ENCODE data around the gene KRTAP5-2. TPM values are rescaled to one million over a fixed set of nuclear protein-coding genes. Genes with fewer than 3 reads are reported as not detected.

The KRTAP5-2 gene
- total and polyA plus RNA-seq, 2 experiments from 2014 or later: not detected

DNA sequence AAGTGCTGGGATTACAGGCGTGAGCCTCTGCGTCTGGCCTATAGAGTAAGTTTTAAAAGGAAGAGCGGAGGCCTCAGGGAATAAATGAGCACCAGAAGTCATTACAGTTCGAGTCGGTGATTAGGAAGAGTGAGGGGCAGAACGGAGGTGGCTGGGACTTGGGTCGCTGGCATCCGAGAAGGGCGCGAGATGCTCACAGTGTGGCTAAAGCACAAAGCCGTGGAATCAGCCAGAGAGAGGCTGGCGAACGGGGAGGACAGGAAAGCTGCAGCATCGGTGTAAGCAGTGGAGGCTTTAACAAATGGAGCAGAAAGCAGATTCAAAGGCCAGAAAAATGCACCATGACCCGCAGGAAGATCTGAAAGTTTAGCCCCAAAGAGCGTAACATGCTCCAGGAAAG lies 26.5 kb upstream of the KRTAP5-2 start:
- no peaks in the 10 kb centered on the region for H3K36me3 ChIP-seq (ENCODE audit: low read depth)
- H3K4me2 ChIP-seq (ENCODE audit: unreplicated experiment): no peak overlapping the region
- H3K9ac ChIP-seq: no peak overlapping the region
- H3K4me3 ChIP-seq: no peak overlapping the region
- H4K20me1 ChIP-seq (ENCODE audit: insufficient read depth): no peaks in the 10 kb centered on the region
- no peak overlapping the region for H2AFZ ChIP-seq
- 60% methylated on average over 16 of the region's 16 CpGs for WGBS, 2 experiments (ENCODE audit: low coverage in 1 of 2, low lambda C conversion rate in 2 of 2, missing lambda C conversion rate in 2 of 2)
- no peaks in the 10 kb centered on the region for H3K79me2 ChIP-seq (ENCODE audit: insufficient read depth)
- TF ChIP-seq EZH2phosphoT487 (IDR thresholded peaks at IDR 0.05; ENCODE audit: insufficient read depth, low read depth) (no peak), EZH2 (IDR thresholded peaks at IDR 0.05; ENCODE audit: insufficient read depth, poor library complexity, severe bottlenecking) (no peak)
- peaks cover 65% of the 10 kb centered on the region for H3K27me3 ChIP-seq (replicated peaks; ENCODE audit: insufficient read depth)
- H3K9me3 ChIP-seq (ENCODE audit: low read depth): no peaks in the 10 kb centered on the region
- no peaks in the 10 kb centered on the region for H3F3A ChIP-seq (ENCODE audit: insufficient read depth)
- DNase-seq: no peak
- H3K9me2 ChIP-seq (ENCODE audit: insufficient read depth): no peaks in the 10 kb centered on the region
- in situ Hi-C loops (cut with MboI): no loop called here
- H3K27ac ChIP-seq: no peak overlapping the region
- H3K4me1 ChIP-seq (ENCODE audit: insufficient read depth): no peaks in the 10 kb centered on the region

DNA sequence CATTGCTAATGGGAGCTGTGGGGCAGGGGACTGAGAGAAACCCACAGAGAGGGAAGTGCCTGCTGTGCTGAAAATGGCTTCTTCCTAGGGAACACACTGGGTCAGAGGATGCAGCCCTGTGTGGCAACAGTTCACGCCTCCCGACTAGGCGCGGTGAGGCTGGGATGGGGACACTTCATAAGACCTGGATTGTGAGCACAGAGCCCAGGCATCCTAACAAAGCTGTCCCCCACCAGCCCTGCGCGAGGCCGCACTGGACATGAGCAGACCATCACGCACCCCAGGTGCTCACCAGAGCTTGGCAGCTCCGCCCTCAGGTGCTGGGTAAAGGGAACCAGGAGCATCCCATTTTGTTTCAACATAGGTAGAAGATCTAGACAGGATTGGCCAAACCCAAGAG lies 25.6 kb upstream of the KRTAP5-2 start:
- H3K27me3 ChIP-seq (replicated peaks; ENCODE audit: insufficient read depth): peaks cover 61% of the 10 kb centered on the region

DNA sequence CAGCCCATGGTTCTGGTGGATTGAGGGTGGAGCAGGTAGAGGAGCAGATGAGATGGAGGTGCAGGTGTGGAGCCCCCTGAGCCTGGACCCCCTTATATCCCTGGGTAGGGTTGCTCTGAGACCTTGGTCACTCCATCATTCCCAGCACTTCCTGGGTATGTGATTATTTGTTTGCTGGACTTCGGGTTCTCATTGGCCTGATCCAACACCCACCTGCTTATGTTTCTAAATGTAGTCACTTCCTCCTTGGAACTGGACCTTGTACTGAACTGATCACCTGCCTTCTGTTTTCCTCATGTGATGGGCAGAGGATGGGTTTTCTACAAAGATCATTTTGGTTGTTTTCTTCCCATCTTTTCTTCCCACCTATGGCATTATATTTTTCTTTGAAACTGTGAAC lies 24.0 kb upstream of the KRTAP5-2 start, which contains the start of gene KRTAP5-4:
TSS of gene KRTAP5-4 (minus strand) at position 53 of the 400 bp plus-strand sequence. CDS start at position 8, 45 bp downstream.
- peaks cover 57% of the 10 kb centered on the region for H3K27me3 ChIP-seq (replicated peaks; ENCODE audit: insufficient read depth)
- in situ Hi-C loops (cut with MboI): no loop called here
- 41 to 44% methylated on average over 1 of the region's 1 CpG for WGBS, 2 experiments (ENCODE audit: low coverage in 1 of 2, low lambda C conversion rate in 2 of 2, missing lambda C conversion rate in 2 of 2)

More for the DNA sequence above, 25.6 kb upstream of the KRTAP5-2 start:
- 42 to 47% methylated on average over 9 of the region's 9 CpGs for WGBS, 2 experiments (ENCODE audit: low coverage in 1 of 2, low lambda C conversion rate in 2 of 2, missing lambda C conversion rate in 2 of 2)
- no peak overlapping the region for H3K9ac ChIP-seq
- no peaks in the 10 kb centered on the region for H3K9me3 ChIP-seq (ENCODE audit: low read depth)
- H3K27ac ChIP-seq: no peak overlapping the region
- H3K79me2 ChIP-seq (ENCODE audit: insufficient read depth): no peaks in the 10 kb centered on the region
- H2AFZ ChIP-seq: no peak overlapping the region
- no peaks in the 10 kb centered on the region for H3K36me3 ChIP-seq (ENCODE audit: low read depth)
- TF ChIP-seq EZH2 (IDR thresholded peaks at IDR 0.05; ENCODE audit: insufficient read depth, poor library complexity, severe bottlenecking): no peak
- TF ChIP-seq EZH2phosphoT487 (IDR thresholded peaks at IDR 0.05; ENCODE audit: insufficient read depth, low read depth): no peak
- H3K4me1 ChIP-seq (ENCODE audit: insufficient read depth): no peaks in the 10 kb centered on the region
- no peaks in the 10 kb centered on the region for H4K20me1 ChIP-seq (ENCODE audit: insufficient read depth)
- H3K9me2 ChIP-seq (ENCODE audit: insufficient read depth): no peaks in the 10 kb centered on the region
- no peak overlapping the region for H3K4me2 ChIP-seq (ENCODE audit: unreplicated experiment)
- no peaks in the 10 kb centered on the region for H3F3A ChIP-seq (ENCODE audit: insufficient read depth)
- no peak for DNase-seq
- in situ Hi-C loops (cut with MboI): no loop called here
- no peak overlapping the region for H3K4me3 ChIP-seq

DNA sequence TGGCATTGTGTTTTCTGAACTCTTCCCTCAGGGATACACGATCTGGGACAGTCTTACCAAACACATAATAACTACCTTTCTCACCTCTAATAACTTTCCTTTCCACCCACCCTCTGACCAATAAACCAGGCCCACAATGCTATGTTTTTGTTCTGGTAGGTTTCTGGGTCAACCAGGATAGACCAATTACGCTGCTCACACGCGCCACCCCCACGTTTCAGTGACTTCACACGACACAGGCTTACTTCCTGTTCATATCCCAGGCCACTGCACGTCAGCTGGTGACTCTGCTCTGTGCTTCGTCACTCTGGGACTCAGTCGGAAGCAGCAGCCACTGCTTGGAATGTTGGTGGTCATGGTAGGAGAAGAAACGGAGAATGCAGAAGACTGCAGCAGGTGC lies 21.4 kb upstream of the KRTAP5-2 start:
- TF ChIP-seq EZH2 (IDR thresholded peaks at IDR 0.05; ENCODE audit: insufficient read depth, poor library complexity, severe bottlenecking): no peak
- Histone ChIP-seq H3K4me2 (ENCODE audit: unreplicated experiment) (no peak overlapping the region), H3K9ac (no peak overlapping the region), H3K4me1 (ENCODE audit: insufficient read depth) (no peaks in the 10 kb centered on the region), H4K20me1 (ENCODE audit: insufficient read depth) (no peaks in the 10 kb centered on the region), H3K27ac (no peak overlapping the region), H3K36me3 (ENCODE audit: low read depth) (no peaks in the 10 kb centered on the region), H3K9me2 (ENCODE audit: insufficient read depth) (no peaks in the 10 kb centered on the region), H2AFZ (no peak overlapping the region), H3K79me2 (ENCODE audit: insufficient read depth) (no peaks in the 10 kb centered on the region), H3F3A (ENCODE audit: insufficient read depth) (no peaks in the 10 kb centered on the region), H3K9me3 (ENCODE audit: low read depth) (no peaks in the 10 kb centered on the region), H3K27me3 (replicated peaks; ENCODE audit: insufficient read depth) (peaks cover 45% of the 10 kb centered on the region), H3K4me3 (no peak overlapping the region)
- in situ Hi-C loops (cut with MboI): no loop called here
- WGBS, 2 experiments (ENCODE audit: low coverage in 1 of 2, low lambda C conversion rate in 2 of 2, missing lambda C conversion rate in 2 of 2): 26 to 33% methylated on average over 10 of the region's 10 CpGs
- peak; percentile 34 for DNase-seq

More for the DNA sequence above, 24.0 kb upstream of the KRTAP5-2 start, which contains the start of gene KRTAP5-4:
- H3K4me3 ChIP-seq: no peak within 1 kb of the TSS
- no peaks in the 10 kb centered on the region for H3K36me3 ChIP-seq (ENCODE audit: low read depth)
- no peaks in the 10 kb centered on the region for H4K20me1 ChIP-seq (ENCODE audit: insufficient read depth)
- H3K9ac ChIP-seq: no peak within 1 kb of the TSS
- no peaks in the 10 kb centered on the region for H3K4me1 ChIP-seq (ENCODE audit: insufficient read depth)
- TF ChIP-seq EZH2 (IDR thresholded peaks at IDR 0.05; ENCODE audit: insufficient read depth, poor library complexity, severe bottlenecking) (no peak), EZH2phosphoT487 (IDR thresholded peaks at IDR 0.05; ENCODE audit: insufficient read depth, low read depth) (no peak)
- DNase-seq: no peak
- H3K4me2 ChIP-seq (ENCODE audit: unreplicated experiment): no peak within 1 kb of the TSS
- H3K79me2 ChIP-seq (ENCODE audit: insufficient read depth): no peaks in the 10 kb centered on the region
- no peaks in the 10 kb centered on the region for H3K9me3 ChIP-seq (ENCODE audit: low read depth)
- no peak within 1 kb of the TSS for H2AFZ ChIP-seq
- H3F3A ChIP-seq (ENCODE audit: insufficient read depth): no peaks in the 10 kb centered on the region
- H3K27ac ChIP-seq: no peak within 1 kb of the TSS
- no peaks in the 10 kb centered on the region for H3K9me2 ChIP-seq (ENCODE audit: insufficient read depth)

DNA sequence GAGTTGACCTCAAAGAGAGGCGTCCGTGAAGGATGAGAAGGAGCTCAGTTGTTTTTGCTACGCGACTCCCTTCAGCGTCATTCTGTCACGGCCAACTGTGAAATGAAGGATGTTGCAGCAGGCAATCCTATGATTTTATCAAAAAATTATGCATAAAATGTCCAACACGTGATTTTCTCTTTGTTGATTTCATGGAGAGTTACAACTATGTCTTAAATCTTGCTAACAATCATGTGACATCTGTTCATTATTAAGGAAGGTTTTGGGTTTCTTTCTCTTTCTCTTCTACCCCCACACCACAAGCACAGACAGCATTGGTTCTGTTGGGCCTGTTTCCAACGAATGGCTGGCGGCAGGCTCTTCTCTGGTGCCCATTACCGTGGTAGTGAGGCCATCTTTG lies 20.1 kb upstream of the KRTAP5-2 start:
- no peaks in the 10 kb centered on the region for H3F3A ChIP-seq (ENCODE audit: insufficient read depth)
- peak; percentile 14 for DNase-seq
- in situ Hi-C loops (cut with MboI): no loop called here
- H3K36me3 ChIP-seq (ENCODE audit: low read depth): no peaks in the 10 kb centered on the region
- H3K4me3 ChIP-seq: no peak overlapping the region
- 8 to 9% methylated on average over 10 of the region's 10 CpGs for WGBS, 2 experiments (ENCODE audit: low coverage in 1 of 2, low lambda C conversion rate in 2 of 2, missing lambda C conversion rate in 2 of 2)
- H3K4me2 ChIP-seq (ENCODE audit: unreplicated experiment): no peak overlapping the region
- no peaks in the 10 kb centered on the region for H3K9me2 ChIP-seq (ENCODE audit: insufficient read depth)
- no peaks in the 10 kb centered on the region for H4K20me1 ChIP-seq (ENCODE audit: insufficient read depth)
- H2AFZ ChIP-seq: no peak overlapping the region
- H3K79me2 ChIP-seq (ENCODE audit: insufficient read depth): no peaks in the 10 kb centered on the region
- H3K9me3 ChIP-seq (ENCODE audit: low read depth): no peaks in the 10 kb centered on the region
- peaks cover 38% of the 10 kb centered on the region; the same call in 1 of the 2 replicates for H3K27me3 ChIP-seq (replicated peaks; ENCODE audit: insufficient read depth)
- no peak overlapping the region for H3K27ac ChIP-seq
- no peaks in the 10 kb centered on the region for H3K4me1 ChIP-seq (ENCODE audit: insufficient read depth)
- no peak for TF ChIP-seq EZH2 (IDR thresholded peaks at IDR 0.05; ENCODE audit: insufficient read depth, poor library complexity, severe bottlenecking)
- TF ChIP-seq EZH2phosphoT487 (IDR thresholded peaks at IDR 0.05; ENCODE audit: insufficient read depth, low read depth): no peak
- no peak overlapping the region for H3K9ac ChIP-seq
